GM23338 (cell line): ENCODE data around the gene LMNTD2. TPM values are rescaled to one million over a fixed set of nuclear protein-coding genes. Genes with fewer than 3 reads are reported as not detected.

Experiments used
- ATAC-seq: fragments of 200-7000 bp; cut with Tn5 transposase; 3 replicates; pipeline ENCODE4 v1.9.1; 2020
- DNase-seq: peaks from one replicate; pipeline ENCODE4 v3.0.0-alpha.2; 2015; ENCODE audit warnings: low spot score
- H2AFZ ChIP-seq: fragments of 200-600 bp; sonication (generic); 2 replicates; pipeline ENCODE4 v1.8.0; 2016; ENCODE audit warnings: antibody characterized with exemption, mild to moderate bottlenecking, moderate library complexity
- H3F3A ChIP-seq: fragments of 200-600 bp; sonication (generic); replicated peaks from 2 replicates; pipeline ENCODE4 v1.8.0; 2017; ENCODE audit warnings: antibody characterized with exemption, mixed run types, low read depth
- H3K27ac ChIP-seq: fragments of 200-600 bp; sonication (generic); 2 replicates; pipeline ENCODE4 v1.6.1; 2016; ENCODE audit warnings: low read depth
- H3K27me3 ChIP-seq: fragments of 200-600 bp; sonication (generic); 2 replicates; pipeline ENCODE4 v1.8.0; 2016; ENCODE audit warnings: mild to moderate bottlenecking, mixed run types, moderate library complexity; ENCODE audit not compliant: insufficient read depth
- H3K36me3 ChIP-seq: fragments of 200-600 bp; sonication (generic); 2 replicates; pipeline ENCODE4 v1.8.0; 2016; ENCODE audit warnings: mild to moderate bottlenecking; ENCODE audit not compliant: insufficient read depth
- H3K4me1 ChIP-seq: fragments of 200-600 bp; sonication (generic); 2 replicates; pipeline ENCODE4 v1.8.0; 2016; ENCODE audit warnings: mild to moderate bottlenecking, moderate library complexity; ENCODE audit not compliant: insufficient read depth
- H3K4me2 ChIP-seq: fragments of 200-600 bp; sonication (generic); 2 replicates; pipeline ENCODE4 v1.7.1; 2017; ENCODE audit warnings: mixed run types
- H3K4me3 ChIP-seq: fragments of 200-600 bp; sonication (generic); 2 replicates; pipeline ENCODE4 v1.6.1; 2016; ENCODE audit warnings: mixed run types
- H3K79me2 ChIP-seq: fragments of 200-600 bp; sonication (generic); replicated peaks from 2 replicates; pipeline ENCODE4 v1.8.0; 2017; ENCODE audit warnings: mild to moderate bottlenecking; ENCODE audit not compliant: insufficient read depth
- H3K9me2 ChIP-seq: fragments of 200-600 bp; sonication (generic); 2 replicates; pipeline ENCODE4 v1.8.0; 2017; ENCODE audit not compliant: insufficient read depth
- H4K20me1 ChIP-seq: fragments of 200-600 bp; sonication (generic); replicated peaks from 2 replicates; pipeline ENCODE4 v1.8.0; 2017; ENCODE audit warnings: mild to moderate bottlenecking; ENCODE audit not compliant: insufficient read depth
- H3K27ac Mint-ChIP-seq: 2 replicates; pipeline ENCODE4 v1.8.0; 2020; ENCODE audit warnings: inconsistent platforms, mild to moderate bottlenecking, moderate library complexity, mixed read lengths
- H3K27me3 Mint-ChIP-seq: 3 replicates; pipeline ENCODE4 v1.8.0; 2022; ENCODE audit warnings: low read depth, mild to moderate bottlenecking, moderate library complexity, mixed read lengths, inconsistent platforms; ENCODE audit not compliant: insufficient read depth, poor library complexity
- H3K36me3 Mint-ChIP-seq: 3 replicates; pipeline ENCODE4 v1.8.0; 2021; ENCODE audit warnings: low read depth, mild to moderate bottlenecking, inconsistent platforms, moderate library complexity, mixed read lengths
- H3K4me1 Mint-ChIP-seq: 3 replicates; pipeline ENCODE4 v1.8.0; 2020; ENCODE audit warnings: mild to moderate bottlenecking, inconsistent platforms, mixed read lengths
- H3K4me3 Mint-ChIP-seq: 3 replicates; pipeline ENCODE4 v1.8.0; 2021; ENCODE audit warnings: moderate library complexity, mild to moderate bottlenecking, inconsistent platforms, mixed read lengths
- H3K9me3 Mint-ChIP-seq: 3 replicates; pipeline ENCODE4 v1.8.0; 2020; ENCODE audit warnings: moderate library complexity, mild to moderate bottlenecking, inconsistent platforms, mixed read lengths
- CREB1 ChIP-seq: fragments of 250-450 bp; sonication (Bioruptor Pico); IDR thresholded peaks from 2 replicates; pipeline ENCODE4 v1.5.0; 2020; ENCODE audit warnings: low read depth, mild to moderate bottlenecking, moderate library complexity
- CTCF ChIP-seq, 2 experiments: fragments of 200-600 bp in 1 of 2; sonication (generic) in 1 of 2; conservative IDR thresholded peaks; 2 replicates each; pipeline versions ENCODE4 v1.5.1 to v1.6.1; 2016 to 2017; ENCODE audit warnings: antibody characterized with exemption in 2 of 2, low read depth in 2 of 2, mild to moderate bottlenecking in 2 of 2, moderate library complexity in 1 of 2
- ETS1 ChIP-seq: IDR thresholded peaks from 2 replicates; pipeline ENCODE4 v1.6.1; 2016; ENCODE audit warnings: antibody characterized with exemption
- EZH2 ChIP-seq: fragments of 200-600 bp; sonication (generic); IDR thresholded peaks from one replicate; pipeline ENCODE4 v1.8.0; 2017; ENCODE audit warnings: antibody characterized with exemption, mild to moderate bottlenecking, low read depth; ENCODE audit not compliant: unreplicated experiment
- EZH2phosphoT487 ChIP-seq: fragments of 200-600 bp; sonication (generic); IDR thresholded peaks from one replicate; pipeline ENCODE4 v1.8.1; 2018; ENCODE audit warnings: antibody characterized with exemption; ENCODE audit not compliant: unreplicated experiment
- JUNB ChIP-seq: IDR thresholded peaks from one replicate; pipeline ENCODE4 v1.6.1; 2016; ENCODE audit warnings: antibody characterized with exemption; ENCODE audit not compliant: unreplicated experiment
- NANOG ChIP-seq: IDR thresholded peaks from 2 replicates; pipeline ENCODE4 v1.6.1; 2016; ENCODE audit warnings: antibody characterized with exemption, borderline replicate concordance
- POLR2AphosphoS5 ChIP-seq: IDR thresholded peaks from 2 replicates; pipeline ENCODE4 v1.6.1; 2016; ENCODE audit warnings: antibody characterized with exemption, low read depth
- REST ChIP-seq: IDR thresholded peaks from one replicate; pipeline ENCODE4 v1.6.1; 2018; ENCODE audit warnings: antibody characterized with exemption; ENCODE audit not compliant: unreplicated experiment
- STAT1 ChIP-seq: IDR thresholded peaks from one replicate; pipeline ENCODE4 v1.6.1; 2016; ENCODE audit warnings: antibody characterized with exemption; ENCODE audit not compliant: unreplicated experiment
- ZNF114 ChIP-seq: fragments of 250-450 bp; sonication (Bioruptor Pico); IDR thresholded peaks from 2 replicates; pipeline ENCODE4 v1.5.0; 2020; ENCODE audit warnings: mild to moderate bottlenecking, moderate library complexity
- ZNF331 ChIP-seq: fragments of 250-450 bp; sonication (Bioruptor Pico); IDR thresholded peaks from 2 replicates; pipeline ENCODE4 v1.5.0; 2020; ENCODE audit warnings: low read depth, mild to moderate bottlenecking, moderate library complexity
- polyA plus RNA-seq: library from polyadenylated mRNA; unstranded; fragments of >200 nt; fragmentation: Nextera tagmentation; extraction: Ambion mirVana; gene quantifications from 2 replicates; pipeline ENCODE4 v1.2.1, GENCODE V29; 2016
- total RNA-seq: library from RNA; depleted of rRNA; stranded (reverse); fragments of >200 nt; shearing (Covaris generic); gene quantifications from 2 replicates; pipeline ENCODE4 v1.2.3, GENCODE V29; 2014

Gene LMNTD2
- total and polyA plus RNA-seq, 2 experiments from 2014 or later = 1.3 to 2.1 TPM

- TF ChIP-seq JUNB (no peak), REST (no peak), CREB1 (CRISPR knock-in tag) (no peak), EZH2phosphoT487 (no peak)
These were observed 35.8 kb upstream of the LMNTD2 start (continued) for GRCh38 chr11:596374-596773.

- Histone ChIP-seq H3K36me3 (peaks cover 23% of the 10 kb centered on the region), H3K27ac (no peak overlapping the region), H3K79me2 (peaks cover 5% of the 10 kb centered on the region; the same call in 1 of the 2 replicates), H3K4me1 (no peaks in the 10 kb centered on the region), H3K9me2 (no peaks in the 10 kb centered on the region), H3K4me2 (no peak overlapping the region), H3F3A (peaks cover 15% of the 10 kb centered on the region), H3K4me3 (no peak overlapping the region), H3K27me3 (no peaks in the 10 kb centered on the region), H2AFZ (no peak overlapping the region), H4K20me1 (peaks cover 19% of the 10 kb centered on the region; the same call in 1 of the 2 replicates)
- Mint-ChIP-seq H3K4me1 (no peaks in the 10 kb centered on the region), H3K27ac (no peak overlapping the region), H3K36me3 (peaks cover 76% of the 10 kb centered on the region), H3K27me3 (peaks cover 13% of the 10 kb centered on the region), H3K4me3 (no peak overlapping the region), H3K9me3 (no peaks in the 10 kb centered on the region; the same call in 1 of the 3 replicates)
- DNase-seq (no peak), ATAC-seq (no peak)
- no peak for TF ChIP-seq ZNF331 (CRISPR knock-in tag)
- no peak for TF ChIP-seq JUNB
- no peak for TF ChIP-seq POLR2AphosphoS5
- TF ChIP-seq EZH2phosphoT487 = no peak
- TF ChIP-seq REST = no peak
- TF ChIP-seq EZH2 = no peak
- no peak for TF ChIP-seq ZNF114
- no peak for TF ChIP-seq CTCF (conservative IDR thresholded peaks at IDR 0.05; ENCODE audit: low read depth in 2 of 2)
- no peak for TF ChIP-seq NANOG
- TF ChIP-seq STAT1 = no peak
- no peak for TF ChIP-seq ETS1
These were observed 34.9 kb upstream of the LMNTD2 start for GRCh38 chr11:595400-595799.
